ENCODE results near the gene SSRP1.

DNA sequence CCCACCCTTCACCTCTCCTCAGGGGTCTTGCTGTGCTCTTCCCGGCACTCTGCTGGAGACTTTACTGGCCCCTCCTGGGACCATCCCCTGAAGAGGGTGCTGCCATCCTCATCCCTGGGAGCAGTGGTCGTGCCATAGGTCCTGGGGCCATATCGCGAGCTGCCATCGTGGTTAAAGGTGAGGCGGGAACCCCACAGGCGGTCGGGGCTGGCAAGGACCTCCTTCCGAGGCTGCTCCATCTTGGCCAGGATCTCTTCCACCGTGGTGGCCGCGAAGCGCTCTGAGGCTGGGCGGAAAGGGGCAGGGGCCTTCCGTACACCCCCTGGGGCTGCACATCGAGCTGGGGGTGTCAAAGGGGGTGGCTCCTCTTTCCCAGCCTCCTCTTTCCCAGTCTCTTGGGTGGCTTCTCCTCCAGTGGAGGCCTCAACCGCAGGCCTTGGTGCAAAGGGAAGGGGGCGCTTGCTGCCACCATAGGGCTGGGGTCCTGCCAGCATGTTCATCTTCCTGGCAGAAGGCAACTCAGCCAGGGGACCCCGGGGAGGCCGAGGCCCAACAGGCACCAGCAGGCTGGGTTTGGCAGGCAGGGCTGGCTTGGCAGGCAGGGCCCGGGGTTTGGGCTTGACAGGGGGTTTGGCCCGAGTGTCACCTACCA, 15.5 kb downstream of the SSRP1 start:
- TF ChIP-seq NFYB (IDR thresholded peaks at IDR 0.05; ENCODE audit: extremely low read depth, insufficient read length) (no peak), JUND (IDR thresholded peaks at IDR 0.05; ENCODE audit: borderline replicate concordance, low read depth, low read length) (no peak), JUND (tag; IDR thresholded peaks at IDR 0.05; ENCODE audit: borderline replicate concordance, low read depth, low read length) (no peak), RBBP5 (IDR thresholded peaks at IDR 0.05; ENCODE audit: borderline replicate concordance, insufficient read depth, low read length, poor library complexity, severe bottlenecking) (no peak), CREM (IDR thresholded peaks at IDR 0.05; ENCODE audit: low read depth) (no peak)
- TF ChIP-seq, protein P1, sequence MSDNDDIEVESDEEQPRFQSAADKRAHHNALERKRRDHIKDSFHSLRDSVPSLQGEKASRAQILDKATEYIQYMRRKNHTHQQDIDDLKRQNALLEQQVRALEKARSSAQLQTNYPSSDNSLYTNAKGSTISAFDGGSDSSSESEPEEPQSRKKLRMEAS (CRISPR knock-in tag; IDR thresholded peaks at IDR 0.05) = no peak

Data from K562 (cell line).